HepG2 (cell line): Measurements from ENCODE around the gene CGNL1. TPM values are rescaled to one million over a fixed set of nuclear protein-coding genes. Genes with fewer than 3 reads are reported as not detected.

Experiments used
- ATAC-seq: fragments of 200-7000 bp; cut with Tn5 transposase; 3 replicates; pipeline ENCODE4 v1.9.1; 2020; ENCODE audit warnings: mild to moderate bottlenecking, moderate library complexity
- BruUV-seq: library from RNA; stranded (reverse); fragments of 400-500 nt; replicated peaks from 2 replicates; lab custom pipeline; 2021; lab: Mats Ljungman, UMichigan
- CTCF ChIA-PET: fragments of 300-600 bp; formaldehyde crosslinking; extraction: SDS; loops from one replicate; lab custom pipeline; 2021; ENCODE audit warnings: low total read pairs, inconsistent platforms, low intra/inter-chr PET ratio; lab: Yijun Ruan, JAX
- POLR2A ChIA-PET: fragments of 350-600 bp; sonication (Branson Sonifier 250); formaldehyde crosslinking; loops from one replicate; lab custom pipeline; 2020; ENCODE audit warnings: antibody characterized with exemption, inconsistent platforms; lab: Yijun Ruan, JAX
- DNase-seq: peaks from one replicate; pipeline ENCODE4 v3.0.0-alpha.2; 2015; ENCODE audit warnings: low spot score
- FAIRE-seq: peaks from 3 replicates; lab custom pipeline; 2011; peaks lifted over from hg19 to GRCh38; lab: Jason Lieb, UNC
- H2AFZ ChIP-seq: one replicate; pipeline ENCODE4 v1.6.1; 2011; ENCODE audit warnings: low read length, inconsistent platforms
- H3K27ac ChIP-seq: fragments of 300-600 bp; 3 replicates; pipeline ENCODE4 v1.8.0; 2011; ENCODE audit warnings: mixed run types, mild to moderate bottlenecking, mixed read lengths, low read length, inconsistent platforms; ENCODE audit not compliant: insufficient read depth; ENCODE audit errors: extremely low read length
- H3K27me3 ChIP-seq, 2 experiments: fragments of 200-600 bp in 1 of 2; 2 replicates in 1 of 2; 3 replicates in 1 of 2; pipeline versions ENCODE4 v1.6.0 to v1.8.0; 2011; ENCODE audit warnings: low read length in 2 of 2, mild to moderate bottlenecking in 2 of 2, moderate library complexity in 2 of 2, inconsistent platforms in 1 of 2; ENCODE audit not compliant: insufficient read depth in 2 of 2, control insufficient read depth in 1 of 2
- H3K36me3 ChIP-seq, 2 experiments: fragments of 200-600 bp in 1 of 2; replicated peaks in 1 of 2; 2 replicates in 1 of 2; 3 replicates in 1 of 2; pipeline versions ENCODE4 v1.5.1 to v1.8.0; 2011; ENCODE audit warnings: low read length in 2 of 2, inconsistent platforms in 1 of 2; ENCODE audit not compliant: insufficient read depth in 2 of 2, control insufficient read depth in 1 of 2
- H3K4me1 ChIP-seq: 2 replicates; pipeline ENCODE4 v1.5.1; 2012; ENCODE audit warnings: low read length, inconsistent platforms; ENCODE audit not compliant: insufficient read depth
- H3K4me2 ChIP-seq: 2 replicates; pipeline ENCODE4 v1.6.0; 2011; ENCODE audit warnings: low read depth, low read length, inconsistent platforms
- H3K4me3 ChIP-seq, 3 experiments: fragments of 200-600 bp in 1 of 3; sonication (generic), shearing (Covaris generic) in 1 of 3; replicated peaks in 1 of 3; 2 replicates each; pipeline ENCODE4 v1.5.1; 2011 to 2016; ENCODE audit warnings: low read length in 3 of 3, inconsistent platforms in 2 of 3, low read depth in 2 of 3, mild to moderate bottlenecking in 2 of 3, control low read depth in 1 of 3, mixed read lengths in 1 of 3; ENCODE audit not compliant: insufficient read depth in 1 of 3
- H3K79me2 ChIP-seq: one replicate; pipeline ENCODE4 v1.6.1; 2011; ENCODE audit warnings: low read length, inconsistent platforms; ENCODE audit not compliant: insufficient read depth
- H3K9ac ChIP-seq: 2 replicates; pipeline ENCODE4 v1.6.0; 2011; ENCODE audit warnings: mild to moderate bottlenecking, low read depth, low read length, inconsistent platforms; ENCODE audit not compliant: insufficient read depth
- H3K9me3 ChIP-seq: 2 replicates; pipeline ENCODE4 v1.5.1; 2012; ENCODE audit warnings: mild to moderate bottlenecking, low read length
- H4K20me1 ChIP-seq: 2 replicates; pipeline ENCODE4 v1.6.0; 2011; ENCODE audit warnings: inconsistent platforms, mild to moderate bottlenecking, low read length, moderate library complexity; ENCODE audit not compliant: insufficient read depth
- HHEX ChIP-seq: IDR thresholded peaks from 2 replicates; pipeline ENCODE4 v1.6.1; 2016; ENCODE audit warnings: control low read depth
- HNRNPUL1 ChIP-seq: fragments of 200-400 bp; formaldehyde crosslinking; IDR thresholded peaks from 2 replicates; pipeline ENCODE4 v1.6.1; 2017; ENCODE audit warnings: low read depth, mild to moderate bottlenecking, low read length, moderate library complexity
- JUN ChIP-seq: sonication (generic); formaldehyde crosslinking; IDR thresholded peaks from 2 replicates; pipeline ENCODE4 v1.4.0; 2020; ENCODE audit warnings: mild to moderate bottlenecking, missing genetic modification reagents
- MTA1 ChIP-seq: sonication (generic); formaldehyde crosslinking; IDR thresholded peaks from 2 replicates; pipeline ENCODE4 v1.4.0; 2020; ENCODE audit warnings: missing genetic modification reagents, mild to moderate bottlenecking, borderline replicate concordance
- RORA ChIP-seq: sonication (generic); formaldehyde crosslinking; IDR thresholded peaks from 2 replicates; pipeline ENCODE4 v1.5.0; 2020; ENCODE audit warnings: mild to moderate bottlenecking, missing genetic modification reagents, moderate library complexity
- TCF12 ChIP-seq, 2 experiments: fragments of 450-650 bp in 1 of 2; sonication (generic) in 1 of 2; formaldehyde crosslinking in 1 of 2; IDR thresholded peaks; 2 replicates each; pipeline versions ENCODE4 v1.6.1 to v1.8.0; 2017 to 2022; ENCODE audit warnings: antibody characterized with exemption in 1 of 2, mild to moderate bottlenecking in 1 of 2, missing genetic modification reagents in 1 of 2, moderate library complexity in 1 of 2
- TMF1 ChIP-seq: sonication (generic); formaldehyde crosslinking; IDR thresholded peaks from 2 replicates; pipeline ENCODE4 v1.8.1; 2022; ENCODE audit warnings: low read depth, missing genetic modification reagents
- ZFP36L2 ChIP-seq: sonication (generic); formaldehyde crosslinking; IDR thresholded peaks from 2 replicates; pipeline ENCODE4 v1.4.0; 2020; ENCODE audit warnings: missing genetic modification reagents
- ZNF337 ChIP-seq: sonication (generic); formaldehyde crosslinking; IDR thresholded peaks from 2 replicates; pipeline ENCODE4 v1.5.1; 2020; ENCODE audit warnings: missing genetic modification reagents, low read depth, mild to moderate bottlenecking, borderline replicate concordance
- ZNF446 ChIP-seq: sonication (generic); formaldehyde crosslinking; IDR thresholded peaks from 2 replicates; pipeline ENCODE4 v1.5.0; 2020; ENCODE audit warnings: mild to moderate bottlenecking, missing genetic modification reagents
- ZNF577 ChIP-seq: sonication (generic); formaldehyde crosslinking; IDR thresholded peaks from 2 replicates; pipeline ENCODE4 v1.4.0; 2020; ENCODE audit warnings: mild to moderate bottlenecking, low read depth, missing genetic modification reagents, borderline replicate concordance
- ZNF790 ChIP-seq: sonication (generic); formaldehyde crosslinking; IDR thresholded peaks from 2 replicates; pipeline ENCODE4 v1.8.0; 2022; ENCODE audit warnings: missing genetic modification reagents, mild to moderate bottlenecking, borderline replicate concordance
- ZNF891 ChIP-seq: sonication (generic); formaldehyde crosslinking; IDR thresholded peaks from 2 replicates; pipeline ENCODE4 v1.5.0; 2020; ENCODE audit warnings: mild to moderate bottlenecking, missing genetic modification reagents
- WGBS: methylation state at CpG from one replicate; pipeline ENCODE4 v1.1.6; 2017; ENCODE audit warnings: low lambda C conversion rate; 5-methylcytosine and 5-hydroxymethylcytosine counted together
- in situ Hi-C: cut with HindIII; loops from 2 replicates; pipeline ENCODE4 v1.10.0; 2017; ENCODE audit warnings: low pct_unique_long_range_greater_than_20kb; ENCODE audit not compliant: extremely low pct_ligation_motif_present
- intact Hi-C: fragments of 100-400 bp; cut with micrococcal nuclease; formaldehyde crosslinking; loops from one replicate; pipeline ENCODE4 v1.10.0; 2022; ENCODE audit not compliant: unreplicated experiment
- polyA plus RNA-seq, 8 experiments: library from polyadenylated mRNA; depleted of rRNA in 3 of 8; stranded (reverse) in 7 of 8; unstranded in 1 of 8; fragments of >200 nt; fragmentation: Illumina TruSeq in 4 of 8; extraction: Trizol in 4 of 8; gene quantifications; 2 replicates each; pipeline versions ENCODE4 v1.2.1 to v1.2.3, GENCODE V29; 2011 to 2016; ENCODE audit warnings: low read depth in 4 of 8, missing spikeins in 1 of 8, mixed read lengths in 1 of 8; ENCODE audit not compliant: insufficient read depth in 1 of 8
- total RNA-seq, 5 experiments: library from RNA; depleted of rRNA; stranded (reverse); fragments of >200 nt; fragmentation: Illumina TruSeq; extraction: Trizol; gene quantifications; 2 replicates each; pipeline ENCODE4 v1.2.3, GENCODE V29; 2016; ENCODE audit warnings: low read depth in 1 of 5
- TF ChIP-seq, protein P1 (sequence below): sonication (generic); formaldehyde crosslinking; IDR thresholded peaks from 2 replicates; pipeline ENCODE4 v1.5.1; 2020; ENCODE audit warnings: missing genetic modification reagents, mild to moderate bottlenecking, borderline replicate concordance

Gene CGNL1
- total and polyA plus RNA-seq, 2 of the 13 experiments (the other 11 are each of a cell fraction or from before 2014, with no cell fraction given): 5.6 to 15.6 TPM

DNA sequence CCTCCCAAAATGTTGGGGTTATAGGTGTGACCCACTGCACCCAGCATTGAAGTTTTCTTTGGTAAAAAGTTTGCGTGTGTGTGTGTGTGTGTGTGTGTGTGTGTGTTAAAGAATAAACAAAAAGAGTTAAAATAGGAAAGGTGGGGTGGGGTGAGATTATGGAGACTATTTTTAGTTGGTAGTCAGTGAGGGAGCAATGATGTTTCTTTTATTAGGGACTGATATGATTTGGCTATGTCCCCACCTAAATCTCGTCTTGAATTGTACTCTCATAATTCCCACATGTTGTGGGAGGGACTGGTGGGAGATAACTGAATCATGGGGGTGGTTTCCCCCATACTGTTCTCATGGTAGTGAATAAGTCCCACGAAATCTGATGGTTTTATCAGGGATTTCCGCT, 92.2 kb downstream of the CGNL1 start (continued):
- TF ChIP-seq HNRNPUL1: no peak
- TF ChIP-seq, protein P1, sequence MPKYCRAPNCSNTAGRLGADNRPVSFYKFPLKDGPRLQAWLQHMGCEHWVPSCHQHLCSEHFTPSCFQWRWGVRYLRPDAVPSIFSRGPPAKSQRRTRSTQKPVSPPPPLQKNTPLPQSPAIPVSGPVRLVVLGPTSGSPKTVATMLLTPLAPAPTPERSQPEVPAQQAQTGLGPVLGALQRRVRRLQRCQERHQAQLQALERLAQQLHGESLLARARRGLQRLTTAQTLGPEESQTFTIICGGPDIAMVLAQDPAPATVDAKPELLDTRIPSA: no peak
- no peak for TF ChIP-seq TCF12 (IDR thresholded peaks at IDR 0.05)
- TF ChIP-seq TCF12 (CRISPR knock-in tag; IDR thresholded peaks at IDR 0.05): no peak
- no peak for TF ChIP-seq TMF1

DNA sequence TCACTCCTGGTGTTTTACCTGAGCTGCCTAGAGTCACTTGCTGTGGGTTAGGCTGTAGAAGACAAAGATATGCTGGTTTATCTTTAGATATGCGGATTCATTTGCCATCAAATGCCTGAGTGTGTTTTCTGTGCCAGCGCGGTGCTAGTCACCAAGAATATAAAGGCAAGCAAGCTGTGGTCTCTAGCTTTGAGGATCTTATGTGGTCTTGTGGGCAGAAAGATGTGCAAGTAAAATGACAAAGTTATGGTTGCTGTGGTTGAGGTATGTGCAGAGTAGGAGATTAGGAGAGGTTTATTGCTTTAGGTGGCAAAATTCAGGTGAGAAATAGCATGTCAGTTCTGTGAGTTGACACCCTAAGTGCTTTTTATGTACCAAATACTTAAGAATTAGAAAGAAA, 94.2 kb downstream of the CGNL1 start:
- no peak for TF ChIP-seq ZFP36L2 (CRISPR knock-in tag)
- 98% methylated on average over 3 of the region's 3 CpGs for WGBS
- CTCF ChIA-PET: no interaction called here
- no peaks in the 10 kb centered on the region for H3K27me3 ChIP-seq
- no peaks in the 10 kb centered on the region for H3K79me2 ChIP-seq
- no peak for FAIRE-seq
- POLR2A ChIA-PET: no interaction called here
- H3K9me3 ChIP-seq: no peaks in the 10 kb centered on the region
- peaks cover 15% of the 10 kb centered on the region for H3K4me1 ChIP-seq
- DNase-seq: no peak
- peaks cover 0 to 9% of the 10 kb centered on the region in 2 experiments; a peak in 2 of 5 replicates for H3K36me3 ChIP-seq
- H3K9ac ChIP-seq: no peak overlapping the region
- ATAC-seq: no peak
- in situ Hi-C loops (no loop called here), intact Hi-C loops (no loop called here)
- BruUV-seq: no TSS peak
- no peak overlapping the region for H3K27ac ChIP-seq
- no peak overlapping the region for H2AFZ ChIP-seq
- no peak overlapping the region for H3K4me2 ChIP-seq
- no peak overlapping the region for H3K4me3 ChIP-seq
- H4K20me1 ChIP-seq: no peaks in the 10 kb centered on the region

DNA sequence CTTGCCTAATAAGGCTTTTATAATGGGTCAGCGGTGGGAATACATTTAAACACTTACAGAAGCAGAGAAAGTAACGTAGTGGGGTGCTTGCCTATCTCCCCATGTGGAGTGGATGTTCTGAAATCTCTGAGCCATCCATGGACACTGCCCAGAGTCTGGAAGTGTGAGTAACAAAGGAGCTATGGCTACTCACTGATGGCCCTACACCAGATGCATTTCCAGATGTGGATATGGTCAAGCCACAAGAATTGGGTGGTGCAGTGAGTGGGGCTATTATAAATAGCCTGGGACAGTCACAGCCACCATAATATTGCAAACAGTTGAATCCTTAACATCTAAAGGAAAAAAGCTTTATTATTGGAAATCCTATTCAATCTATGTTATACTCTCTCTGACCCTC, 96.6 kb downstream of the CGNL1 start:
- CTCF ChIA-PET: no interaction called here
- H3K9ac ChIP-seq: no peak overlapping the region
- DNase-seq (no peak), ATAC-seq (no peak), FAIRE-seq (no peak)
- H3K4me2 ChIP-seq: no peak overlapping the region
- no peak overlapping the region for H2AFZ ChIP-seq
- H4K20me1 ChIP-seq: no peaks in the 10 kb centered on the region
- H3K9me3 ChIP-seq: no peaks in the 10 kb centered on the region
- WGBS: 86% methylated on average over 2 of the region's 2 CpGs
- no peaks in the 10 kb centered on the region for H3K27me3 ChIP-seq
- no peaks in the 10 kb centered on the region for H3K79me2 ChIP-seq
- intact Hi-C loops (no loop called here), in situ Hi-C loops (no loop called here)
- H3K4me3 ChIP-seq: no peak overlapping the region
- H3K27ac ChIP-seq: no peak overlapping the region
- POLR2A ChIA-PET: no interaction called here
- H3K4me1 ChIP-seq: peaks cover 39% of the 10 kb centered on the region
- H3K36me3 ChIP-seq: peaks cover 0 to 9% of the 10 kb centered on the region in 2 experiments; a peak in 2 of 5 replicates
- no TSS peak for BruUV-seq
- no peak for TF ChIP-seq ZNF446 (CRISPR knock-in tag)
- TF ChIP-seq HHEX (CRISPR knock-in tag): no peak
- TF ChIP-seq ZNF790: no peak
- TF ChIP-seq MTA1: no peak
- no peak for TF ChIP-seq JUN (CRISPR knock-in tag)
- no peak for TF ChIP-seq RORA (CRISPR knock-in tag)
- no peak for TF ChIP-seq ZNF337 (CRISPR knock-in tag)
- no peak for TF ChIP-seq ZNF577 (CRISPR knock-in tag)
- TF ChIP-seq ZNF891 (CRISPR knock-in tag): no peak
